ENCODE data around the gene PWWP2A.
"Not testable (repeated sequence)": the region's sequence is repeated elsewhere in the genome, so short reads cannot be mapped to it uniquely, and the experiment has no call there.

The PWWP2A gene

DNA sequence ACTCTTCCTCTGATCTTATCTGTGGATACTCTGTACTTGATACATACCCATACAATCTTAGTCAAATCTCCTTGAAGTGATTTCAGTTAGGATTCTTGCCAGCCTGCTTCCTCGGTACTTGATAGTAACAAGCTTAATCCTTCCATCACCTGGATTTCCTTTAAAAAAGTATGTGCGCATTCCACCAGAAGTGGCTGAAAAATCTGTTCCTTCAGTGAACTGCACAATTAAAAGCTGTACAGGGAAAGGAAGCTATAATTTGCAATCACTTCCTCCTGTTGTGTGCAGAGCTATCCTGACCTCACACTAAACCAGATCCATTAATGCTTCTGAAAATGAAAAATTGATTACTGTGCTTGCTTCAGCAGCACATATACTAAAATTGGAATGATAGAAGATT lies 47.3 kb downstream of the PWWP2A start:
- peak overlapping the region in 1 of 2 donors; percentile 9 for H3K4me3 ChIP-seq (ENCODE audit: low read length in 2 of 2)
- peaks cover 6 to 7% of the 10 kb centered on the region in 2 donors for H3K36me3 ChIP-seq (ENCODE audit: control insufficient read depth in 2 of 2, insufficient read depth in 2 of 2, low read length in 2 of 2)
- no peaks in the 10 kb centered on the region for H3K9me3 ChIP-seq (ENCODE audit: control insufficient read depth in 2 of 2, low read length in 2 of 2)
- H3K27me3 ChIP-seq (ENCODE audit: control insufficient read depth in 1 of 2, insufficient read depth in 2 of 2, low read length in 2 of 2): no peaks in the 10 kb centered on the region
- H3K9ac ChIP-seq (ENCODE audit: low read length in 2 of 2): no peak overlapping the region
- no peak overlapping the region for H3K27ac ChIP-seq (ENCODE audit: low read length)
- H3K4me1 ChIP-seq (ENCODE audit: control insufficient read depth, insufficient read depth, low read length): no peaks in the 10 kb centered on the region

DNA sequence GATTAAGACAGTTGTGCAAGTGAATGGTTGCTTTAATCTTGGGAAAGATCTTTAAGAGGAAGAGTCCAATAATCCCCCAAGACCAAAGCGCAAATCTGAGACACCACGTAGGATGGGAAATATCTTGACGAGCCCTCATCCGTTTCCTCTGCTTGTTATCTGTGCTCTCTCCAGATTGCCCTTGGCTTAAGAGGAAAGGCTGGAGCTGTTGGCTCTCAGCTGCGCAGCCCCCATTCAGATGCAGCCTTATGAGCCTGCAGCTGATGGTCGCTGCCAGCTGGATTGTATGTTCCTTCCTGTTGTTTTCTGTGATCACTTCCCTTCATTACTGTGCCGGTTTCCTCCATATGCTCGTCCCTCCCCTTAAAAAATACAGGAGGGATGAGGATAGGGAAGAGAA lies 47.7 kb downstream of the PWWP2A start:
- no peak overlapping the region for H3K27ac ChIP-seq (ENCODE audit: low read length)
- H3K4me1 ChIP-seq (ENCODE audit: control insufficient read depth, insufficient read depth, low read length): no peaks in the 10 kb centered on the region
- peaks cover 6 to 9% of the 10 kb centered on the region in 2 donors for H3K36me3 ChIP-seq (ENCODE audit: control insufficient read depth in 2 of 2, insufficient read depth in 2 of 2, low read length in 2 of 2)
- H3K9me3 ChIP-seq (ENCODE audit: control insufficient read depth in 2 of 2, low read length in 2 of 2): no peaks in the 10 kb centered on the region
- H3K9ac ChIP-seq (ENCODE audit: low read length in 2 of 2): no peak overlapping the region
- H3K4me3 ChIP-seq (ENCODE audit: low read length in 2 of 2): peak overlapping the region in 1 of 2 donors; percentile 9
- no peaks in the 10 kb centered on the region for H3K27me3 ChIP-seq (ENCODE audit: control insufficient read depth in 1 of 2, insufficient read depth in 2 of 2, low read length in 2 of 2)

DNA sequence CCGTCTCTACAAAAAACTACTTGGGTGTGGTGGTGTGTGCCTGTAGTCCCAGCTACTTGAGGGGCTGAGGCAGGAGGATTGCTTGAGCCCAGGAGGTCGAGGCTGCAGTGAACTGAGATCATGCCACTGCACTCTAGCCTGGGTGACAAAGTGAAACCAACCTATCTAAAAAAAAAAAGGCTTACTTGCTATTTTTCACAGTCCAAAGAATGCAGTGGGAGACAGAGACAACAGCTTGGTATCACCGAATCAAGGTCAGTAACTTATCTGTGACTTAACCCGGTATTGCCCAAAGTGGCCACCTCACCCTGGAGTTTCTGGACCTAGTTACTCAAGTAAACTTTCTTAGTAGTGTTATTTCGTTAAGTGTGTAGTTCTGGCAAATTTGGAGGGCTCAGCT lies 50.1 kb downstream of the PWWP2A start:
- not testable (repeated sequence) for H3K9ac ChIP-seq (ENCODE audit: low read length in 2 of 2); H3K4me3 ChIP-seq (ENCODE audit: low read length in 2 of 2); H3K27me3 ChIP-seq (ENCODE audit: control insufficient read depth in 1 of 2, insufficient read depth in 2 of 2, low read length in 2 of 2); H3K27ac ChIP-seq (ENCODE audit: low read length); H3K9me3 ChIP-seq (ENCODE audit: control insufficient read depth in 2 of 2, low read length in 2 of 2); H3K4me1 ChIP-seq (ENCODE audit: control insufficient read depth, insufficient read depth, low read length)
- peaks cover 16 to 21% of the 10 kb centered on the region in 2 donors for H3K36me3 ChIP-seq (ENCODE audit: control insufficient read depth in 2 of 2, insufficient read depth in 2 of 2, low read length in 2 of 2)

DNA sequence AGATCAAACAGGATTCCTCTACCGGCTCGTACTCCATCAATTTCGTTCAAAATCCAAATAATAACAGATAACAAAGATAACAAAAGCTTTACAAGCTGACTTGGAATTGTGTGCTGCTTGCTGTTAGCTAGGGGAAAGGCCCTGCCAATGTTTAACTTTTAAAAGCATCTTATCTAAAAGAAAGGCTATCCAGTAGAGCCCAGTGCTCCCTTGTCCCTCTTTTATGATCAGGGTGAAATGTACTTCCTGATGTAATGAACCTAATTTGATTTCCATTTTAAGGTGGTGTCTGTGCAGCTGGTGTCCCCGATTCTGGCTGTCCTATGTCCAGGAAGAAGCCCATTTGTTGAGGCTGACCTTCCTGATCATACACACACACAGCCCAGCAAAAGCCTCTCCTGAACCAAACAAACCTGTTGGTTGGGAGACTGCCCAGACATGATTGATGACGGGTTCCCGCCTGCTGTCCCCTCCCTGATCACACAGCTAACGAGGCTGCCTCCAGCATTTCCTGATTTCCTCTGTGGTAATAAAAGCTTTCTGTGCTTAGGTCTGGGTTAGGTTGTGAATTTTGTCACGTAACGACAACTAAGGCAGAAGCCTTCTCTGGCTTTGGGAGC lies 54.1 kb downstream of the PWWP2A start:
- no peak overlapping the region for H3K9ac ChIP-seq (ENCODE audit: low read length in 2 of 2)
- H3K36me3 ChIP-seq (ENCODE audit: control insufficient read depth in 2 of 2, insufficient read depth in 2 of 2, low read length in 2 of 2): peaks cover 33 to 42% of the 10 kb centered on the region in 2 donors
- H3K4me1 ChIP-seq (ENCODE audit: control insufficient read depth, insufficient read depth, low read length): no peaks in the 10 kb centered on the region
- no peaks in the 10 kb centered on the region for H3K9me3 ChIP-seq (ENCODE audit: control insufficient read depth in 2 of 2, low read length in 2 of 2)
- no peak overlapping the region for H3K27ac ChIP-seq (ENCODE audit: low read length)
- H3K27me3 ChIP-seq (ENCODE audit: control insufficient read depth in 1 of 2, insufficient read depth in 2 of 2, low read length in 2 of 2): no peaks in the 10 kb centered on the region
- H3K4me3 ChIP-seq (ENCODE audit: low read length in 2 of 2): no peak overlapping the region

DNA sequence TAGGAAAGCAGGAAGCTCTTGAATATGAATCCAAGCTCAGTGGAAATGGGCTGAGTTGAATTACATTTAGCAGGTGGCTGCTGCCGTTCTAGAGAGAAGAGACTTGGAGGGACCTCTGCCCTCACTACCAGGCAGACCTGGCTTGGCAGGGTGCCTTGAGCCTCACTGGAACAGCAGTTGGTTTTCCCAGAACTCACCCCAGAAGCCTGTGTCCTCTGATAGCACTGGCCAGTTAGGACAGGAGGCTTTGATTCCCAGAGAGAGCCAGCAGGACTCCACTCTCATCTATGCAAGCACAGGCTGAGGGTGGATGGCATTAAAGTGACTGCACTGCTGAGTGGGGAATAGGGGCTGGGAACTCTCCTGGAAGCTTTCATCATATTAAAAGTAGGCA lies 54.8 kb downstream of the PWWP2A start:
- Histone ChIP-seq H3K4me1 (ENCODE audit: control insufficient read depth, insufficient read depth, low read length) (no peaks in the 10 kb centered on the region), H3K9ac (ENCODE audit: low read length in 2 of 2) (no peak overlapping the region), H3K36me3 (ENCODE audit: control insufficient read depth in 2 of 2, insufficient read depth in 2 of 2, low read length in 2 of 2) (peaks cover 36 to 49% of the 10 kb centered on the region in 2 donors), H3K4me3 (ENCODE audit: low read length in 2 of 2) (no peak overlapping the region), H3K9me3 (ENCODE audit: control insufficient read depth in 2 of 2, low read length in 2 of 2) (no peaks in the 10 kb centered on the region), H3K27me3 (ENCODE audit: control insufficient read depth in 1 of 2, insufficient read depth in 2 of 2, low read length in 2 of 2) (no peaks in the 10 kb centered on the region), H3K27ac (ENCODE audit: low read length) (no peak overlapping the region)

DNA sequence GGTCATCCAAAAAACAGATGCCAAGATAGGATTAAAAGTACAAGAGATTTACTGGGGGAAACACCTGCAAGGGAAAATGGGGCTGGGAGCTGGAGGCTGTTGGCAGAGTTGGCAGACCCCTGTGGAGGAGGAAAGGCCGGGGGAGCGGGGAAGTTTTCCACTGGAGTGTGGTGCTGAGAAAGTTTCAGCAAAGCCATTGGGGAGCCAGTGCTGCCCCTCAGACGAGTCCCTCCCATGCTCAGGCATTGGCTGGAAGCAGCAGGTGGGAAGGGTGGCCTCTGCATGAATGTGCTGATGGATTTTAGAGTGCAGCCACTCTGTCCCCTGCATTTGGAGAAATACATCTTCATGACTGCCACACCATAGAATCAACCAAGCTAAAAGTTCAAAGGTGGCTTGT lies 57.5 kb downstream of the PWWP2A start:
- H3K36me3 ChIP-seq (ENCODE audit: control insufficient read depth in 2 of 2, insufficient read depth in 2 of 2, low read length in 2 of 2): peaks cover 37 to 53% of the 10 kb centered on the region in 2 donors
- H3K4me1 ChIP-seq (ENCODE audit: control insufficient read depth, insufficient read depth, low read length): no peaks in the 10 kb centered on the region
- H3K4me3 ChIP-seq (ENCODE audit: low read length in 2 of 2): no peak overlapping the region
- H3K27me3 ChIP-seq (ENCODE audit: control insufficient read depth in 1 of 2, insufficient read depth in 2 of 2, low read length in 2 of 2): no peaks in the 10 kb centered on the region
- H3K9me3 ChIP-seq (ENCODE audit: control insufficient read depth in 2 of 2, low read length in 2 of 2): no peaks in the 10 kb centered on the region
- no peak overlapping the region for H3K9ac ChIP-seq (ENCODE audit: low read length in 2 of 2)
- H3K27ac ChIP-seq (ENCODE audit: low read length): no peak overlapping the region

DNA sequence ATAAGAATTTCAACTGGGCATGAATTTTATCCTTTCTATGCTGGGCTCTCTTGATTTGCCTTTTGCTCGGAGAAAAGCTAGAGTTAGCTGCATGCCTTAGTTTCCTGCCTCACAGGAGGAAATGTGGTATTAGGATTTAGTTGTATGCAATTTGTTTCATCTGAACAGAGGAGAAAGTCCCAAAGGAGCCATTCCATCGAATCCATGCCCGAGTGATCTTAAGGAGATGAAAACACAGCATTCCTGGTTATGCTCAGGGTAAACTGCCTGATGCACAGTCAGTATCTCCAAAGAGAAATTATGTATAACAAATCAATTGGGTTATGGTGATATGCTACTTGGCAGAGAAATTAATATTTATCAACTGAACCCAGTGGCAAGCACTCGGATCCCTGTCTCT lies 59.2 kb downstream of the PWWP2A start:
- Histone ChIP-seq H3K4me3 (ENCODE audit: low read length in 2 of 2) (no peak overlapping the region), H3K27ac (ENCODE audit: low read length) (no peak overlapping the region), H3K4me1 (ENCODE audit: control insufficient read depth, insufficient read depth, low read length) (no peaks in the 10 kb centered on the region), H3K9me3 (ENCODE audit: control insufficient read depth in 2 of 2, low read length in 2 of 2) (no peaks in the 10 kb centered on the region), H3K9ac (ENCODE audit: low read length in 2 of 2) (no peak overlapping the region), H3K36me3 (ENCODE audit: control insufficient read depth in 2 of 2, insufficient read depth in 2 of 2, low read length in 2 of 2) (peaks cover 45 to 51% of the 10 kb centered on the region in 2 donors), H3K27me3 (ENCODE audit: control insufficient read depth in 1 of 2, insufficient read depth in 2 of 2, low read length in 2 of 2) (no peaks in the 10 kb centered on the region)

DNA sequence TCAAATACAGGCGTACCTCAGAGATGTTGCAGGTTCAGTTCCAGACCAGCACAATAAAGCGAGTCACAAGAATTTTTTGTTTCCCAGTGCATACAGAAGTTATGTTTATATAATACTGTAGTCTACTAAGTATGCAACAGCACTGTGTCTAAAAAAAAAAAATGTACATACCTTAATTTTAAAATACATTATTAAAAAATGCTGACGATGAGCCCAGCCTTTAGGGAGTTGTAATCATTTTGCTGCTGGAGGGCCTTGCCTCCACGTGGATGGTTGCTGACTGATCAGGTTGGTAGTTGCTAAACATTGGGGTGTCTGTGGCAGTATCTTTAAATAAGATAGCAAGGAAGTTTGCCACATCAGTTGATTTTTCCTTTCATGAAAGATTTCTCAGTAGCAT lies 62.0 kb downstream of the PWWP2A start:
- Histone ChIP-seq H3K27ac (ENCODE audit: low read length) (no peak overlapping the region), H3K9me3 (ENCODE audit: control insufficient read depth in 2 of 2, low read length in 2 of 2) (no peaks in the 10 kb centered on the region), H3K36me3 (ENCODE audit: control insufficient read depth in 2 of 2, insufficient read depth in 2 of 2, low read length in 2 of 2) (peaks cover 52 to 57% of the 10 kb centered on the region in 2 donors), H3K27me3 (ENCODE audit: control insufficient read depth in 1 of 2, insufficient read depth in 2 of 2, low read length in 2 of 2) (no peaks in the 10 kb centered on the region), H3K4me3 (ENCODE audit: low read length in 2 of 2) (no peak overlapping the region), H3K9ac (ENCODE audit: low read length in 2 of 2) (no peak overlapping the region), H3K4me1 (ENCODE audit: control insufficient read depth, insufficient read depth, low read length) (no peaks in the 10 kb centered on the region)

DNA sequence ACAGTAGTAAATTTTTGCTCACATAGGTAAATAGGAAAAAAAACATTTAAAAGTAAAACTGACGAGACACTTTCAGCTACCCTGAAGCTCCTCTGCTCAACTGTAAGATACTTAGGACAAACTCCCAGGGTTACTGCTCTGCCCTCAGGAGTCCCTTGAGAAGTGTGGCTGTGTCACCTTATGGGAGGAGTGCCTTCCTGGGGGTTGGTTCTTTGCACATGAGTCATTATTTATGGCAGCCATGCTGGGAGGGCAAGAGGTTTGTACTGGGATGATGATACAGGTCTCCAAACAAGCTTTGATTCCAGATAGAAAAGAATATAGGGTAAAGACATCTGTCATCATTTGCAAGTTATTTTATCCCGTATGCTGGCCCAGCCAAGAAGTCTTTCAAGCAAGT lies 64.4 kb downstream of the PWWP2A start:
- H3K27ac ChIP-seq (ENCODE audit: low read length): no peak overlapping the region
- no peaks in the 10 kb centered on the region for H3K4me1 ChIP-seq (ENCODE audit: control insufficient read depth, insufficient read depth, low read length)
- no peaks in the 10 kb centered on the region for H3K9me3 ChIP-seq (ENCODE audit: control insufficient read depth in 2 of 2, low read length in 2 of 2)
- no peak overlapping the region for H3K9ac ChIP-seq (ENCODE audit: low read length in 2 of 2)
- no peaks in the 10 kb centered on the region for H3K27me3 ChIP-seq (ENCODE audit: control insufficient read depth in 1 of 2, insufficient read depth in 2 of 2, low read length in 2 of 2)
- H3K36me3 ChIP-seq (ENCODE audit: control insufficient read depth in 2 of 2, insufficient read depth in 2 of 2, low read length in 2 of 2): peaks cover 46 to 53% of the 10 kb centered on the region in 2 donors
- H3K4me3 ChIP-seq (ENCODE audit: low read length in 2 of 2): no peak overlapping the region

DNA sequence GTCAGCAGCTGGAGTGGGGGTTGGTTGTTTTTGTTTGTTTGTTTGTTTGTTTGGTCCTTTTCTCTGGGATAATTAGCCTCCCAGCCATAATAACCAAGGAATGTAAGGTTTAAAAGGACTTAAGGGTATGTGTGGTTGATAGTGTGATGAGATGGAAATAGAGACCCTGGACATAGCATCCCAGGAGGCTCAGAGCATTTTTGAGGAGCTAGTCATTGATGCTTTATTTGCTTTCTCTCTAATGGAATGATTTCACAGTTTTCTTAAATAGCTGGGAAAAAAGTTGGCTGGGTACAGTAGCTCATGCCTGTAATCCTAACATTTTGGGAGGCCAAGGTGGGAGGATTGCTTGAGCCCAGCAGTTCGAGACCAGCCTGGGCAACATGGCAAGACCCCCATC lies 65.2 kb downstream of the PWWP2A start:
- no peak overlapping the region for H3K27ac ChIP-seq (ENCODE audit: low read length)
- H3K4me3 ChIP-seq (ENCODE audit: low read length in 2 of 2): no peak overlapping the region
- H3K9me3 ChIP-seq (ENCODE audit: control insufficient read depth in 2 of 2, low read length in 2 of 2): no peaks in the 10 kb centered on the region
- no peaks in the 10 kb centered on the region for H3K27me3 ChIP-seq (ENCODE audit: control insufficient read depth in 1 of 2, insufficient read depth in 2 of 2, low read length in 2 of 2)
- H3K4me1 ChIP-seq (ENCODE audit: control insufficient read depth, insufficient read depth, low read length): no peaks in the 10 kb centered on the region
- H3K36me3 ChIP-seq (ENCODE audit: control insufficient read depth in 2 of 2, insufficient read depth in 2 of 2, low read length in 2 of 2): peaks cover 41 to 55% of the 10 kb centered on the region in 2 donors
- H3K9ac ChIP-seq (ENCODE audit: low read length in 2 of 2): no peak overlapping the region

DNA sequence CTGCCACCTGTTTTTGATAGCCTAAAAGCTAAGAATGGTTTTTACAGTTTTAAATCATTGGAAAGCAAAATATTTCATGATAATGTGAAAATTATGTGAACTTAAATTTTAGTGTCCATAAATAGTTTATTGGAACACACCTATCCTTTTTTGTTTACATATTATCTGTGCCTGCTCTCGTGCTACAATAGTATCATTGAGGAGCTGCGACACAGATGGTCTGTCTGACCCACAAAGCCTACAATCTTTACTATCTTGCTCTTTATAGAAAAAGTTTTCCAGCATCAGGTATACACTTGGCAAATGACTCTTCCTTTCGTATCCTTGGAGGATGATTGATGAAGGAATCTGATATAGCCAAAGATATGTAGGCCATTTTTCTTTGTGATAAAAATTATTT lies 70.2 kb downstream of the PWWP2A start:
- H3K36me3 ChIP-seq (ENCODE audit: control insufficient read depth in 2 of 2, insufficient read depth in 2 of 2, low read length in 2 of 2): peaks cover 23 to 32% of the 10 kb centered on the region in 2 donors
- H3K4me1 ChIP-seq (ENCODE audit: control insufficient read depth, insufficient read depth, low read length): no peaks in the 10 kb centered on the region
- no peak overlapping the region for H3K9ac ChIP-seq (ENCODE audit: low read length in 2 of 2)
- no peak overlapping the region for H3K4me3 ChIP-seq (ENCODE audit: low read length in 2 of 2)
- no peaks in the 10 kb centered on the region for H3K27me3 ChIP-seq (ENCODE audit: control insufficient read depth in 1 of 2, insufficient read depth in 2 of 2, low read length in 2 of 2)
- no peak overlapping the region for H3K27ac ChIP-seq (ENCODE audit: low read length)
- H3K9me3 ChIP-seq (ENCODE audit: control insufficient read depth in 2 of 2, low read length in 2 of 2): no peaks in the 10 kb centered on the region

All from stomach smooth muscle (tissue), 2 donors.